Keratinocyte (primary cell): ENCODE measurements around the gene XCL2.

ENCODE experiments used
- CTCF ChIP-seq, 3 experiments: IDR thresholded peaks in 1 of 3; conservative IDR thresholded peaks in 1 of 3; optimal IDR thresholded peaks in 1 of 3; 2 replicates in 2 of 3; 3 replicates in 1 of 3; pipeline versions ENCODE3 to v1.5.1; 2011; ENCODE audit warnings: low read length in 3 of 3, mild to moderate bottlenecking in 3 of 3, moderate library complexity in 2 of 3, control low read depth in 1 of 3, inconsistent platforms in 1 of 3; ENCODE audit not compliant: insufficient read depth in 2 of 3; ENCODE audit errors: extremely low read depth in 1 of 3
- EZH2 ChIP-seq: IDR thresholded peaks from one replicate; pipeline ENCODE4 v1.6.1; 2012; ENCODE audit warnings: inconsistent platforms, mild to moderate bottlenecking, low read length, moderate library complexity

DNA sequence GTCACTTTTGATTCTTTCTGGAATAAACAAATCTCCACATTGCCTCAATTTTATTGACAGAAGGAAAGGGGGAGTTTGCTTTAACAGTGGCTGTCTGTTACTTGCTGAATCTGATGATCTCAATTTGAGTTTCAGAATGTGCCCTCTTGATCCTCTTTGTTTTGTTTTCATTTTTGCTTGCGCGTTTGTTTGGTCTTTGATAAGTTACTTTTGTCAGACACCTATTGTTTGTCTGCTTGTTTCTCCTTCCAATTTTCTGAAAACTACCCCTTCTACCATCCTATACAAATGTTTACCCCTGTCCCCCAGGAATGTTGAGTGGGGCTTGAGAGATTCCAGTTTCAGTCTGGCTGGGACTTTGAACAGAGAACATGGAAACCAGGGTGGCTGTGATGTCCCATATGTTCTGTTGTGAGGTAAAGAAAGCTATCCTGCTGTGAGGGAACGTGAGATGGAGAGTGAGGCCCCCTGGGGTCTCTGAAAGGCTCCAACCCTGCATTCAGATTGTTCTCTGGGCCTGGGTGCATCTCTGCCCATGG is 11.8 kb upstream of the XCL2 start:
- TF ChIP-seq CTCF (optimal IDR thresholded peaks at IDR 0.05 in 1 of 3, IDR thresholded peaks at IDR 0.05 in 1 of 3, conservative IDR thresholded peaks at IDR 0.05 in 1 of 3; ENCODE audit: extremely low read depth in 1 of 3, insufficient read depth in 2 of 3, low read length in 3 of 3) (no peak), EZH2 (no peak)
